RWPE1 (cell line): Measurements from ENCODE around the gene DGKA.
"Not testable (repeated sequence)": the region's sequence is repeated elsewhere in the genome, so short reads cannot be mapped to it uniquely, and the experiment has no call there.

Source experiments
- CTCF ChIA-PET: fragments of 350-600 bp; sonication (Branson Sonifier 250); formaldehyde crosslinking; extraction: SDS; loops from one replicate; lab custom pipeline; 2021; lab: Yijun Ruan, JAX
- POLR2A ChIA-PET: fragments of 400-600 bp; formaldehyde crosslinking; extraction: SDS; loops from one replicate; lab custom pipeline; 2020; ENCODE audit warnings: antibody characterized with exemption; ENCODE audit not compliant: low non-redundant PET; lab: Yijun Ruan, JAX
- DNase-seq: peaks from one replicate; pipeline ENCODE4 v3.0.0; 2012; ENCODE audit warnings: low spot score
- H3K27ac ChIP-seq: fragments of 450-650 bp; 2 replicates; pipeline ENCODE4 v1.5.1; 2017
- TF ChIP-seq, protein P1 (sequence below): fragments of 450-650 bp; conservative IDR thresholded peaks from 2 replicates; pipeline ENCODE4 v1.5.1; 2017; ENCODE audit warnings: low read depth, mild to moderate bottlenecking

The DGKA gene

DNA sequence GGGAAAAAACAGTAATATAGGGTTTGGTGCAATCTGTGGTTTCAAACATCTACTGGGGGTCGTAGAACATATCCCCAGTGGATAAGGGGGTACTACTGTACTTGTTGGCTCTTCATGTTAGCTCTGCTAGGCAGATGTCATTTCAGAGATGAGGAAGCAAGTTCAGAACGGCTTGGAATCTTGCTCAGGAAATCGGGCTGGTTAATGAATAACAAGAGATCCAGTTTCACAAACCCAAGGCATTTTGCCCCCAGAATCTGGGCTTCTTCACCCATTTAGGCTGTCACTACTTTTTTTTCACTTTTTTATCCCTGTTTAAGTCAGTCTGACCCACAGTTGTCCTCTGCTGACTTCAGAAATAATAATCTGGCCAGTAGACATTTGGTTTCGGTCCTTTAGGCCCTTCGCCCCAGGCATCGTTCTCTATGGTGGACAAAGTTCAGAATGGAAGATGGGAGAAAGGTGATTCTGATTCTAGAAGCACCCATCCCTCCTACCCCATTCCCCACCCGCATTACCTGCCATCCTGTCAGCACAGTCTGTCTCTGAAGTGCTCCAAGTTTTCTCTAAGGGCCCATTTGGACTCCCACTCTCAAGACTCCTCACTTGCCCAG, 70.6 kb downstream of the DGKA start:
- POLR2A ChIA-PET: no interaction called here
- TF ChIP-seq, protein P1, sequence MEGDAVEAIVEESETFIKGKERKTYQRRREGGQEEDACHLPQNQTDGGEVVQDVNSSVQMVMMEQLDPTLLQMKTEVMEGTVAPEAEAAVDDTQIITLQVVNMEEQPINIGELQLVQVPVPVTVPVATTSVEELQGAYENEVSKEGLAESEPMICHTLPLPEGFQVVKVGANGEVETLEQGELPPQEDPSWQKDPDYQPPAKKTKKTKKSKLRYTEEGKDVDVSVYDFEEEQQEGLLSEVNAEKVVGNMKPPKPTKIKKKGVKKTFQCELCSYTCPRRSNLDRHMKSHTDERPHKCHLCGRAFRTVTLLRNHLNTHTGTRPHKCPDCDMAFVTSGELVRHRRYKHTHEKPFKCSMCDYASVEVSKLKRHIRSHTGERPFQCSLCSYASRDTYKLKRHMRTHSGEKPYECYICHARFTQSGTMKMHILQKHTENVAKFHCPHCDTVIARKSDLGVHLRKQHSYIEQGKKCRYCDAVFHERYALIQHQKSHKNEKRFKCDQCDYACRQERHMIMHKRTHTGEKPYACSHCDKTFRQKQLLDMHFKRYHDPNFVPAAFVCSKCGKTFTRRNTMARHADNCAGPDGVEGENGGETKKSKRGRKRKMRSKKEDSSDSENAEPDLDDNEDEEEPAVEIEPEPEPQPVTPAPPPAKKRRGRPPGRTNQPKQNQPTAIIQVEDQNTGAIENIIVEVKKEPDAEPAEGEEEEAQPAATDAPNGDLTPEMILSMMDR: no peak
- CTCF ChIA-PET: no interaction called here
- DNase-seq: no peak
- no peak overlapping the region for H3K27ac ChIP-seq

DNA sequence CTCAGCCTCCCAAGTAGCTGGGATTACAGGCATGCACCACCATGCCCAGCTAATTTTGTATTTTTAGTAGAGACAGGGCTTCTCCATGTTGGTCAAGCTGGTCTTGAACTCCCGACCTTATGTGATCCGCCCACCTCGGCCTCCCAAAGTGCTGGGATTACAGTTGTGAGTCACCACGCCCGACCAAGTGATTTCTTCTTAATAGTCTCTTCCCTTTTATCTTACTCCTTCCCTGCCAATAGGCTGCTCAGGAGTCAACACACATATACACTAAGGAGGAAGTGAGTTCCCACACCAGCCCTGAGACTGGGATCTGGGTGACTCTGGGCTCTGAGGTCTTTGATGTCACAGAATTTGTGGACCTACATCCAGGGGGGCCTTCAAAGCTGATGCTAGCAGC, 72.4 kb downstream of the DGKA start:
- POLR2A ChIA-PET, DNase-seq, CTCF ChIA-PET: not testable (repeated sequence)
- H3K27ac ChIP-seq: 0 out of 2 replicates have a peak overlapping the region, but pooled peaks have one; percentile 1
